ENCODE data around the gene LDLRAP1. TPM values are rescaled to one million over a fixed set of nuclear protein-coding genes. Genes with fewer than 3 reads are reported as not detected.

Gene LDLRAP1
- total and polyA plus RNA-seq, 2 of the 4 experiments (the other 2 are of a cell fraction), result 4.5 to 14.4 TPM

DNA sequence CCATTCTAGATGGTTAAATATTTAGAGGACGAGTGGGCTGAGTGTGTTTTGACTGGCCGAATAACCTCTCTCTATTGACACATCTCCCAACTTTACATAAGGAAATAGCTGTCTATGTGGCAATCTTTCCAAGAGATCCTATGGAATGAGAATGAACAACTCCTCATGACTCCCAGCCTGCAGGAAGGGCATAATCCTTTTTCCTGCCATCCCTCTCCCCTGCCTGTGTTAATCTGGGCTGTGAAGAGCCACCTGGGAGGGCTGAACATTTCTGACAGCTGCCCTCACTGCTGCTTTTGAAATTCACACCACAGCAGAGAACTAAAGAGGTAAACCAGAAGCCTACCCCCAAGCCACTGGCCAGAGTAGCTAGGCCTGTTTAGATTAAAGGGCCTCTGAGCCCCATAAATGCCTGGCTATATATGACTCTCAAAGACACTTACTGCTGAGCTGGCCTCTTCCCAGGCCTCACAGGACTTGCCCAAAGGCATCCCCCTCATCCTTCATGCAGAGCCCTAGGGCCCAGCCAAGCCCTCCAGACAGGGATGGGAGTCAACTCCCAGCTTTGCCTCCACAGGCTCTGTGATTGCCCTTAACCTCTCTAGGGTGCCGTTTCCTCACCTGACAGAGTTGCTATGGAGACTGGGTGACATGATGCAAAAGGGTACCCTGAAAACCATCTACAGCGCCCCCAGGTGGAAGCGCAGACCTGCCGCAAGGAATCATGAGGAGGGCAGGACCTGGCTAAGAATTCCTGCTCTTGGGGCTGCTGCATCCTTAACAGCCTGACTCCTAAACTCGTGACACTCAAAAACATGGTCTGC, 42.0 kb upstream of the LDLRAP1 start:
- ChIA-PET CTCF (interaction anchor here (0.6 kb wide), 1 partner anchor 809 kb away, joined by 7 read pairs; no protein-coding TSS in a partner anchor), POLR2A (ENCODE audit: unreplicated experiment) (no interaction called here)
- peak overlapping the region; percentile 0 for H2AK9ac ChIP-seq (replicated peaks; ENCODE audit: low read depth, low read length, poor library complexity)
- peak overlapping the region; percentile 66 for H2BK20ac ChIP-seq (ENCODE audit: low read depth, low read length)
- no TSS peak for BruUV-seq (replicated peaks)
- H2BK120ac ChIP-seq (ENCODE audit: low read depth, low read length), result peak overlapping the region; percentile 63
- in situ Hi-C loops (cut with MboI; ENCODE audit: low sequenced_read_pairs) (loop anchor here (25.0 kb wide), 1 partner anchor 89 kb away; the partner anchor contains the start of gene RHCE), intact Hi-C loops (cut with micrococcal nuclease) (no loop called here), dilution Hi-C loops (cut with HindIII; ENCODE audit: low sequenced_read_pairs, unreplicated experiment) (no loop called here)
- H3K56ac ChIP-seq (ENCODE audit: extremely low read depth, insufficient read depth, low read length), result no peak overlapping the region
- peak; percentile 66 for ATAC-seq (ENCODE audit: low read depth)
- H3K9me3 ChIP-seq (ENCODE audit: control insufficient read depth, insufficient read depth, low read length), result no peaks in the 10 kb centered on the region
- peak overlapping the region; percentile 89 for H2BK5ac ChIP-seq (ENCODE audit: low read depth, low read length, poor library complexity, severe bottlenecking)
- TF ChIP-seq, protein P1, sequence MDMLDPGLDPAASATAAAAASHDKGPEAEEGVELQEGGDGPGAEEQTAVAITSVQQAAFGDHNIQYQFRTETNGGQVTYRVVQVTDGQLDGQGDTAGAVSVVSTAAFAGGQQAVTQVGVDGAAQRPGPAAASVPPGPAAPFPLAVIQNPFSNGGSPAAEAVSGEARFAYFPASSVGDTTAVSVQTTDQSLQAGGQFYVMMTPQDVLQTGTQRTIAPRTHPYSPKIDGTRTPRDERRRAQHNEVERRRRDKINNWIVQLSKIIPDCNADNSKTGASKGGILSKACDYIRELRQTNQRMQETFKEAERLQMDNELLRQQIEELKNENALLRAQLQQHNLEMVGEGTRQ (IDR thresholded peaks at IDR 0.05; ENCODE audit: low read depth, low read length), result no peak
- TF ChIP-seq RCOR1 (IDR thresholded peaks at IDR 0.05; ENCODE audit: insufficient replicate concordance, low read length) (no peak), CEBPB (IDR thresholded peaks at IDR 0.05; ENCODE audit: low read depth, low read length) (peak; percentile 97)
- TF ChIP-seq, protein P2, sequence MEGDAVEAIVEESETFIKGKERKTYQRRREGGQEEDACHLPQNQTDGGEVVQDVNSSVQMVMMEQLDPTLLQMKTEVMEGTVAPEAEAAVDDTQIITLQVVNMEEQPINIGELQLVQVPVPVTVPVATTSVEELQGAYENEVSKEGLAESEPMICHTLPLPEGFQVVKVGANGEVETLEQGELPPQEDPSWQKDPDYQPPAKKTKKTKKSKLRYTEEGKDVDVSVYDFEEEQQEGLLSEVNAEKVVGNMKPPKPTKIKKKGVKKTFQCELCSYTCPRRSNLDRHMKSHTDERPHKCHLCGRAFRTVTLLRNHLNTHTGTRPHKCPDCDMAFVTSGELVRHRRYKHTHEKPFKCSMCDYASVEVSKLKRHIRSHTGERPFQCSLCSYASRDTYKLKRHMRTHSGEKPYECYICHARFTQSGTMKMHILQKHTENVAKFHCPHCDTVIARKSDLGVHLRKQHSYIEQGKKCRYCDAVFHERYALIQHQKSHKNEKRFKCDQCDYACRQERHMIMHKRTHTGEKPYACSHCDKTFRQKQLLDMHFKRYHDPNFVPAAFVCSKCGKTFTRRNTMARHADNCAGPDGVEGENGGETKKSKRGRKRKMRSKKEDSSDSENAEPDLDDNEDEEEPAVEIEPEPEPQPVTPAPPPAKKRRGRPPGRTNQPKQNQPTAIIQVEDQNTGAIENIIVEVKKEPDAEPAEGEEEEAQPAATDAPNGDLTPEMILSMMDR (conservative IDR thresholded peaks at IDR 0.05; ENCODE audit: low read depth, low read length), result peak; percentile 18; the same call in 1 of the 2 replicates
- peaks cover 12% of the 10 kb centered on the region; the same call in 1 of the 2 replicates for H3K36me3 ChIP-seq (ENCODE audit: control insufficient read depth, insufficient read depth, low read length)
- peak overlapping the region; percentile 64; the same call in 1 of the 2 replicates for H3K14ac ChIP-seq (replicated peaks; ENCODE audit: low read depth, low read length)
- 69% methylated on average over 4 of the region's 7 CpGs; no CpG with 5 or more reads in 1 of the 2 experiments for WGBS, 2 experiments (ENCODE audit: extremely low coverage in 2 of 2, insufficient read length in 1 of 2)
- H3K79me1 ChIP-seq (ENCODE audit: low read depth in 1 of 2, low read length in 2 of 2), result peaks cover 0 to 10% of the 10 kb centered on the region in 2 experiments; a peak in 1 of 4 replicates
- H3K9ac ChIP-seq (ENCODE audit: low read depth, low read length), result no peak overlapping the region
- DNase-seq, result peak; percentile 89
- peaks cover 38% of the 10 kb centered on the region for H3K4me1 ChIP-seq (ENCODE audit: control insufficient read depth, insufficient read depth, low read length)
- H3K4me2 ChIP-seq (ENCODE audit: low read depth, low read length), result peak overlapping the region; percentile 9; the same call in 1 of the 2 replicates
- peak overlapping the region; percentile 60; the same call in 1 of the 2 replicates for H2AK5ac ChIP-seq (ENCODE audit: low read depth, low read length)
- H4K20me1 ChIP-seq (ENCODE audit: insufficient read depth, low read length), result 0 out of 2 replicates have a peak, but pooled peaks cover 4% of the 10 kb centered on the region
- H3K18ac ChIP-seq (ENCODE audit: low read depth, low read length), result peak overlapping the region; percentile 70
- peaks cover 15% of the 10 kb centered on the region for H3K9me1 ChIP-seq (ENCODE audit: insufficient read depth, low read length)
- H3K4ac ChIP-seq (ENCODE audit: low read depth, low read length), result peak overlapping the region; percentile 70
- peak overlapping the region; percentile 68 for H4K91ac ChIP-seq (ENCODE audit: insufficient read depth, low read depth, low read length)
- peak overlapping the region; percentile 29; the same call in 1 of the 3 replicates for H2BK15ac ChIP-seq (ENCODE audit: low read depth, low read length)
- H3K23ac ChIP-seq (ENCODE audit: low read depth, low read length), result peak overlapping the region; percentile 28; the same call in 1 of the 2 replicates
- no peaks in the 10 kb centered on the region for H3K27me3 ChIP-seq (ENCODE audit: control insufficient read depth, insufficient read depth, low read length)
- peak overlapping the region; percentile 36 for H4K5ac ChIP-seq (ENCODE audit: low read depth, low read length)
- H3K4me3 ChIP-seq (ENCODE audit: insufficient read depth, low read depth, low read length), result no peak overlapping the region
- H4K8ac ChIP-seq (ENCODE audit: low read depth in 2 of 2, low read length in 2 of 2), result peak overlapping the region in 1 of 2 experiments; percentile 71; a peak in 2 of 4 replicates
- H3K27ac ChIP-seq (ENCODE audit: insufficient read depth, low read length), result peak overlapping the region; percentile 80
- no peak overlapping the region for H2AFZ ChIP-seq (replicated peaks; ENCODE audit: low read length, poor library complexity)
